WTC11 (cell line): Measurements from ENCODE around the gene KLHDC4. TPM values are rescaled to one million over a fixed set of nuclear protein-coding genes. Genes with fewer than 3 reads are reported as not detected.

Experiments used
- ATAC-seq: fragments of 200-7000 bp; cut with Tn5 transposase; 2 replicates; pipeline ENCODE4 v1.10.0; 2021; ENCODE audit warnings: mild to moderate bottlenecking, moderate library complexity
- CTCF ChIA-PET: fragments of 300-600 bp; sonication (Branson Sonifier 250); formaldehyde crosslinking; loops from one replicate; lab custom pipeline; 2021; ENCODE audit warnings: antibody characterized with exemption; lab: Charles Lee
- POLR2A ChIA-PET: fragments of 350-600 bp; sonication (Branson Sonifier 250); formaldehyde crosslinking; loops from one replicate; lab custom pipeline; 2021; ENCODE audit warnings: antibody characterized with exemption; lab: Charles Lee
- DNase-seq: peaks from one replicate; pipeline ENCODE4 v3.0.0; 2021; ENCODE audit warnings: low spot score
- H3K27ac Mint-ChIP-seq: 2 replicates; pipeline ENCODE4 v1.8.0; 2021; ENCODE audit warnings: mixed read lengths
- H3K27me3 Mint-ChIP-seq: 2 replicates; pipeline ENCODE4 v1.8.0; 2021; ENCODE audit warnings: low read depth, mild to moderate bottlenecking, moderate library complexity, mixed read lengths
- H3K36me3 Mint-ChIP-seq: 2 replicates; pipeline ENCODE4 v1.8.0; 2021; ENCODE audit warnings: mixed read lengths
- H3K4me1 Mint-ChIP-seq: 2 replicates; pipeline ENCODE4 v1.8.0; 2022; ENCODE audit warnings: mixed read lengths
- H3K4me3 Mint-ChIP-seq: 2 replicates; pipeline ENCODE4 v1.8.0; 2021; ENCODE audit warnings: mild to moderate bottlenecking, moderate library complexity, mixed read lengths
- H3K9me3 Mint-ChIP-seq: 2 replicates; pipeline ENCODE4 v1.8.0; 2021; ENCODE audit warnings: mixed read lengths
- AR ChIP-seq: fragments of 250-450 bp; sonication (Bioruptor Pico); IDR thresholded peaks from 2 replicates; pipeline ENCODE4 v1.9.0; 2021; ENCODE audit warnings: mild to moderate bottlenecking
- E2F1 ChIP-seq: sonication (generic); formaldehyde crosslinking; IDR thresholded peaks from 2 replicates; pipeline ENCODE4 v1.8.0; 2022; ENCODE audit warnings: mild to moderate bottlenecking, missing genetic modification reagents
- E2F5 ChIP-seq: sonication (generic); formaldehyde crosslinking; IDR thresholded peaks from 2 replicates; pipeline ENCODE4 v1.8.1; 2022; ENCODE audit warnings: mild to moderate bottlenecking, moderate library complexity, missing genetic modification reagents
- ELF4 ChIP-seq: sonication (generic); formaldehyde crosslinking; IDR thresholded peaks from 2 replicates; pipeline ENCODE4 v1.8.1; 2022; ENCODE audit warnings: low read depth, mild to moderate bottlenecking, moderate library complexity, missing genetic modification reagents
- FOXP1 ChIP-seq: sonication (generic); formaldehyde crosslinking; IDR thresholded peaks from 2 replicates; pipeline ENCODE4 v1.8.0; 2022; ENCODE audit warnings: missing genetic modification reagents, mild to moderate bottlenecking, moderate library complexity, borderline replicate concordance
- GABPB1 ChIP-seq: sonication (generic); formaldehyde crosslinking; IDR thresholded peaks from 2 replicates; pipeline ENCODE4 v1.8.1; 2023; ENCODE audit warnings: mild to moderate bottlenecking, missing genetic modification reagents
- HMGA2 ChIP-seq: fragments of 250-450 bp; sonication (Bioruptor Pico); IDR thresholded peaks from 2 replicates; pipeline ENCODE4 v1.4.0; 2021; ENCODE audit warnings: mild to moderate bottlenecking, moderate library complexity
- MAX ChIP-seq: sonication (generic); formaldehyde crosslinking; IDR thresholded peaks from 2 replicates; pipeline ENCODE4 v1.8.0; 2022; ENCODE audit warnings: mild to moderate bottlenecking, missing genetic modification reagents
- PREB ChIP-seq: sonication (generic); formaldehyde crosslinking; IDR thresholded peaks from 2 replicates; pipeline ENCODE4 v1.8.1; 2022; ENCODE audit warnings: mild to moderate bottlenecking, missing genetic modification reagents, moderate library complexity, borderline replicate concordance
- STAT6 ChIP-seq: sonication (generic); formaldehyde crosslinking; conservative IDR thresholded peaks from 2 replicates; pipeline ENCODE4 v1.8.1; 2023; ENCODE audit warnings: mild to moderate bottlenecking, low read depth, missing genetic modification reagents, moderate library complexity
- TCF7 ChIP-seq: sonication (generic); formaldehyde crosslinking; IDR thresholded peaks from 2 replicates; pipeline ENCODE4 v1.8.0; 2022; ENCODE audit warnings: mild to moderate bottlenecking, low read depth, missing genetic modification reagents, moderate library complexity
- TP53 ChIP-seq: sonication (generic); formaldehyde crosslinking; IDR thresholded peaks from 2 replicates; pipeline ENCODE4 v1.8.1; 2023; ENCODE audit warnings: mild to moderate bottlenecking, missing genetic modification reagents
- ZNF396 ChIP-seq: fragments of 250-450 bp; sonication (Bioruptor Pico); IDR thresholded peaks from 2 replicates; pipeline ENCODE4 v1.8.0; 2021; ENCODE audit warnings: mild to moderate bottlenecking, moderate library complexity, borderline replicate concordance
- ZNF423 ChIP-seq: fragments of 250-450 bp; sonication (Bioruptor Pico); IDR thresholded peaks from 2 replicates; pipeline ENCODE4 v2.1.2; 2022; ENCODE audit warnings: mild to moderate bottlenecking, moderate library complexity
- total RNA-seq: library from RNA; stranded (reverse); gene quantifications from 3 replicates; pipeline ENCODE4 v1.2.3, GENCODE V29; 2021
- TF ChIP-seq, protein P1 (sequence below): sonication (generic); formaldehyde crosslinking; IDR thresholded peaks from 2 replicates; pipeline ENCODE4 v1.8.0; 2022; ENCODE audit warnings: missing genetic modification reagents
- TF ChIP-seq, protein P2 (sequence below): fragments of 250-450 bp; sonication (Bioruptor Pico); IDR thresholded peaks from 2 replicates; pipeline ENCODE4 v1.9.0; 2021; ENCODE audit warnings: mild to moderate bottlenecking, borderline replicate concordance
- TF ChIP-seq, protein P3 (sequence below): fragments of 250-450 bp; sonication (Bioruptor Pico); IDR thresholded peaks from 2 replicates; pipeline ENCODE4 v1.9.0; 2021; ENCODE audit warnings: moderate library complexity, mild to moderate bottlenecking, inconsistent platforms, borderline replicate concordance

The KLHDC4 gene
- total RNA-seq, 1 experiment from 2014 or later, result 63.6 TPM

- Mint-ChIP-seq H3K4me3 (no peak overlapping the region), H3K9me3 (no peaks in the 10 kb centered on the region), H3K4me1 (peaks cover 5% of the 10 kb centered on the region; the same call in 1 of the 2 replicates), H3K27me3 (no peaks in the 10 kb centered on the region), H3K36me3 (peaks cover 19% of the 10 kb centered on the region), H3K27ac (no peak overlapping the region)
- ATAC-seq (no peak), DNase-seq (no peak)
- ChIA-PET CTCF (interaction anchor here (1.3 to 3.2 kb wide), 3 partner anchors 12 to 130 kb away, joined by 3 to 13 read pairs (median 3); no protein-coding TSS in a partner anchor), POLR2A (no interaction called here)
- TF ChIP-seq MAX (CRISPR knock-in tag), result no peak
- TF ChIP-seq PREB, result no peak
- no peak for TF ChIP-seq AR (CRISPR knock-in tag)
- no peak for TF ChIP-seq E2F5
- TF ChIP-seq ZNF396, result no peak
- no peak for TF ChIP-seq STAT6 (CRISPR knock-in tag)
- TF ChIP-seq HMGA2 (CRISPR knock-in tag), result no peak
- TF ChIP-seq, protein P1, sequence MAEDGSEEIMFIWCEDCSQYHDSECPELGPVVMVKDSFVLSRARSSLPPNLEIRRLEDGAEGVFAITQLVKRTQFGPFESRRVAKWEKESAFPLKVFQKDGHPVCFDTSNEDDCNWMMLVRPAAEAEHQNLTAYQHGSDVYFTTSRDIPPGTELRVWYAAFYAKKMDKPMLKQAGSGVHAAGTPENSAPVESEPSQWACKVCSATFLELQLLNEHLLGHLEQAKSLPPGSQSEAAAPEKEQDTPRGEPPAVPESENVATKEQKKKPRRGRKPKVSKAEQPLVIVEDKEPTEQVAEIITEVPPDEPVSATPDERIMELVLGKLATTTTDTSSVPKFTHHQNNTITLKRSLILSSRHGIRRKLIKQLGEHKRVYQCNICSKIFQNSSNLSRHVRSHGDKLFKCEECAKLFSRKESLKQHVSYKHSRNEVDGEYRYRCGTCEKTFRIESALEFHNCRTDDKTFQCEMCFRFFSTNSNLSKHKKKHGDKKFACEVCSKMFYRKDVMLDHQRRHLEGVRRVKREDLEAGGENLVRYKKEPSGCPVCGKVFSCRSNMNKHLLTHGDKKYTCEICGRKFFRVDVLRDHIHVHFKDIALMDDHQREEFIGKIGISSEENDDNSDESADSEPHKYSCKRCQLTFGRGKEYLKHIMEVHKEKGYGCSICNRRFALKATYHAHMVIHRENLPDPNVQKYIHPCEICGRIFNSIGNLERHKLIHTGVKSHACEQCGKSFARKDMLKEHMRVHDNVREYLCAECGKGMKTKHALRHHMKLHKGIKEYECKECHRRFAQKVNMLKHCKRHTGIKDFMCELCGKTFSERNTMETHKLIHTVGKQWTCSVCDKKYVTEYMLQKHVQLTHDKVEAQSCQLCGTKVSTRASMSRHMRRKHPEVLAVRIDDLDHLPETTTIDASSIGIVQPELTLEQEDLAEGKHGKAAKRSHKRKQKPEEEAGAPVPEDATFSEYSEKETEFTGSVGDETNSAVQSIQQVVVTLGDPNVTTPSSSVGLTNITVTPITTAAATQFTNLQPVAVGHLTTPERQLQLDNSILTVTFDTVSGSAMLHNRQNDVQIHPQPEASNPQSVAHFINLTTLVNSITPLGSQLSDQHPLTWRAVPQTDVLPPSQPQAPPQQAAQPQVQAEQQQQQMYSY, result no peak
- no peak for TF ChIP-seq ELF4 (CRISPR knock-in tag)
- TF ChIP-seq, protein P2, sequence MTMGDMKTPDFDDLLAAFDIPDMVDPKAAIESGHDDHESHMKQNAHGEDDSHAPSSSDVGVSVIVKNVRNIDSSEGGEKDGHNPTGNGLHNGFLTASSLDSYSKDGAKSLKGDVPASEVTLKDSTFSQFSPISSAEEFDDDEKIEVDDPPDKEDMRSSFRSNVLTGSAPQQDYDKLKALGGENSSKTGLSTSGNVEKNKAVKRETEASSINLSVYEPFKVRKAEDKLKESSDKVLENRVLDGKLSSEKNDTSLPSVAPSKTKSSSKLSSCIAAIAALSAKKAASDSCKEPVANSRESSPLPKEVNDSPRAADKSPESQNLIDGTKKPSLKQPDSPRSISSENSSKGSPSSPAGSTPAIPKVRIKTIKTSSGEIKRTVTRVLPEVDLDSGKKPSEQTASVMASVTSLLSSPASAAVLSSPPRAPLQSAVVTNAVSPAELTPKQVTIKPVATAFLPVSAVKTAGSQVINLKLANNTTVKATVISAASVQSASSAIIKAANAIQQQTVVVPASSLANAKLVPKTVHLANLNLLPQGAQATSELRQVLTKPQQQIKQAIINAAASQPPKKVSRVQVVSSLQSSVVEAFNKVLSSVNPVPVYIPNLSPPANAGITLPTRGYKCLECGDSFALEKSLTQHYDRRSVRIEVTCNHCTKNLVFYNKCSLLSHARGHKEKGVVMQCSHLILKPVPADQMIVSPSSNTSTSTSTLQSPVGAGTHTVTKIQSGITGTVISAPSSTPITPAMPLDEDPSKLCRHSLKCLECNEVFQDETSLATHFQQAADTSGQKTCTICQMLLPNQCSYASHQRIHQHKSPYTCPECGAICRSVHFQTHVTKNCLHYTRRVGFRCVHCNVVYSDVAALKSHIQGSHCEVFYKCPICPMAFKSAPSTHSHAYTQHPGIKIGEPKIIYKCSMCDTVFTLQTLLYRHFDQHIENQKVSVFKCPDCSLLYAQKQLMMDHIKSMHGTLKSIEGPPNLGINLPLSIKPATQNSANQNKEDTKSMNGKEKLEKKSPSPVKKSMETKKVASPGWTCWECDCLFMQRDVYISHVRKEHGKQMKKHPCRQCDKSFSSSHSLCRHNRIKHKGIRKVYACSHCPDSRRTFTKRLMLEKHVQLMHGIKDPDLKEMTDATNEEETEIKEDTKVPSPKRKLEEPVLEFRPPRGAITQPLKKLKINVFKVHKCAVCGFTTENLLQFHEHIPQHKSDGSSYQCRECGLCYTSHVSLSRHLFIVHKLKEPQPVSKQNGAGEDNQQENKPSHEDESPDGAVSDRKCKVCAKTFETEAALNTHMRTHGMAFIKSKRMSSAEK (CRISPR knock-in tag), result no peak
- TF ChIP-seq FOXP1 (CRISPR knock-in tag), result no peak
- no peak for TF ChIP-seq TP53 (CRISPR knock-in tag)
- no peak for TF ChIP-seq TCF7 (CRISPR knock-in tag)
- TF ChIP-seq ZNF423, result no peak
- TF ChIP-seq, protein P3, sequence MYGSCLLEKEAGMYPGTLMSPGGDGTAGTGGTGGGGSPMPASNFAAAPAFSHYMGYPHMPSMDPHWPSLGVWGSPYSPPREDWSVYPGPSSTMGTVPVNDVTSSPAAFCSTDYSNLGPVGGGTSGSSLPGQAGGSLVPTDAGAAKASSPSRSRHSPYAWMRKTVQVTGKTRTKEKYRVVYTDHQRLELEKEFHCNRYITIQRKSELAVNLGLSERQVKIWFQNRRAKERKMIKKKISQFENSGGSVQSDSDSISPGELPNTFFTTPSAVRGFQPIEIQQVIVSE, result no peak
- no peak for TF ChIP-seq E2F1 (CRISPR knock-in tag)
- TF ChIP-seq GABPB1 (CRISPR knock-in tag), result no peak
Measured at GRCh38 chr16:87701078-87701460, 64.7 kb downstream of the KLHDC4 start.
